Loucy (cell line): Measurements from ENCODE around the gene TEX12.

Experiments used
- CTCF ChIP-seq: fragments of 200-600 bp; sonication (generic); conservative IDR thresholded peaks from 2 replicates; pipeline ENCODE4 v1.5.1; 2014; ENCODE audit warnings: mild to moderate bottlenecking, antibody characterized with exemption, low read length
- EZH2phosphoT487 ChIP-seq: fragments of 200-600 bp; IDR thresholded peaks from 2 replicates; pipeline ENCODE4 v1.6.1; 2018; ENCODE audit warnings: antibody characterized with exemption, mild to moderate bottlenecking, moderate library complexity, borderline replicate concordance

- TF ChIP-seq CTCF (no peak), EZH2phosphoT487 (no peak)
These were observed 10.8 kb upstream of the TEX12 start for GRCh38 chr11:112156153-112156955.
